ENCODE data around the gene KRT6A.

The KRT6A gene

GRCh38 chr12:52524241-52524897 lies 31.3 kb upstream of the KRT6A start:
- DNase-seq (ENCODE audit: low read depth): no peak

GRCh38 chr12:52523824-52524223 lies 30.8 kb upstream of the KRT6A start:
- no peak for DNase-seq (ENCODE audit: low read depth)

- no peak for DNase-seq (ENCODE audit: low read depth)
Observed at GRCh38 chr12:52522346-52523011, 29.4 kb upstream of the KRT6A start.

GRCh38 chr12:52521568-52522266 lies 28.7 kb upstream of the KRT6A start:
- DNase-seq (ENCODE audit: low read depth): no peak

- no peak for DNase-seq (ENCODE audit: low read depth)
Observed at GRCh38 chr12:52521175-52521567, 28.1 kb upstream of the KRT6A start.

GRCh38 chr12:52519826-52520662 lies 27.0 kb upstream of the KRT6A start, which contains the start of gene KRT5:
Gene KRT5, minus strand, starts transcription at chr12:52520394. Its CDS starts 98 bp downstream, at chr12:52520296.
- DNase-seq (ENCODE audit: low read depth): no peak

GRCh38 chr12:52519387-52519703 lies 26.3 kb upstream of the KRT6A start:
- DNase-seq (ENCODE audit: low read depth): no peak

- no peak for DNase-seq (ENCODE audit: low read depth)
Observed at GRCh38 chr12:52518574-52519386, 25.7 kb upstream of the KRT6A start.

GRCh38 chr12:52517888-52518287 lies 24.8 kb upstream of the KRT6A start:
- no peak for DNase-seq (ENCODE audit: low read depth)

GRCh38 chr12:52517005-52517835 lies 24.2 kb upstream of the KRT6A start:
- no peak for DNase-seq (ENCODE audit: low read depth)

GRCh38 chr12:52515927-52516831 lies 23.1 kb upstream of the KRT6A start:
- DNase-seq (ENCODE audit: low read depth): no peak

- no peak for DNase-seq (ENCODE audit: low read depth)
Observed at GRCh38 chr12:52515319-52515646, 22.2 kb upstream of the KRT6A start.

- DNase-seq (ENCODE audit: low read depth): no peak
Observed at GRCh38 chr12:52514471-52515318, 21.6 kb upstream of the KRT6A start.

- no peak for DNase-seq (ENCODE audit: low read depth)
Observed at GRCh38 chr12:52513736-52514135, 20.7 kb upstream of the KRT6A start.

- no peak for DNase-seq (ENCODE audit: low read depth)
Observed at GRCh38 chr12:52508211-52508610, 15.2 kb upstream of the KRT6A start.

- DNase-seq (ENCODE audit: low read depth): no peak
Observed at GRCh38 chr12:52506858-52507715, 14.0 kb upstream of the KRT6A start.

GRCh38 chr12:52502877-52503276 lies 9.8 kb upstream of the KRT6A start:
- no peak for DNase-seq (ENCODE audit: low read depth)

GRCh38 chr12:52501490-52501889 lies 8.4 kb upstream of the KRT6A start:
- no peak for DNase-seq (ENCODE audit: low read depth)
